Heart left ventricle (tissue), 13 donors: ENCODE data around the gene FGFRL1.

Source experiments
- POLR2A ChIP-seq, 2 donors: fragments of 450-650 bp; IDR thresholded peaks; one replicate each; pipeline ENCODE4 v1.6.1; 2017; ENCODE audit warnings: antibody characterized with exemption in 2 of 2, mild to moderate bottlenecking in 2 of 2, moderate library complexity in 2 of 2
- TF ChIP-seq, protein P1 (sequence below), 12 donors: fragments of 200-600 bp; sonication (generic) in 4 of 12; IDR thresholded peaks; one replicate each; pipeline versions ENCODE4 v1.5.0 to v1.8.0; 2018 to 2022; ENCODE audit warnings: antibody characterized with exemption in 12 of 12, mild to moderate bottlenecking in 5 of 12
- donor health status: ischemic (EF 13 %, LVEDD 7.1; RV severe dilation, severe dysfunction).
- donor health status: DM: no; HTN: yes; CAD: no.
- donor health status: DM: no; HTN: no; CAD: no.
- donor health status: ischemic (EF 25% LVEDD 6.9; RV normal size, moderate dysfunction).
- donor health status: ischemic (EF 25% LVEDD 5.7; RV mildly dilated, moderate dysfunction).
- donor health status: ischemic (EF 35%, LVEDD 5.7; RV mildly dilated, moderate dysfunction).
- donor health status: nonischemic (EF 11% LVEDD 7.7; RV severe dilation, severe dysfunction).
- donor health status: DM: yes; HTN: yes; CAD: no.
- donor health status: PGD.
- donor health status: ischemic (EF 29% LVEDD 5.4; RV normal size, mild dysfunction).
- donor health status: nonischemic (EF 23%, LVEDD 6.1; RV moderate dilation, normal function).

DNA sequence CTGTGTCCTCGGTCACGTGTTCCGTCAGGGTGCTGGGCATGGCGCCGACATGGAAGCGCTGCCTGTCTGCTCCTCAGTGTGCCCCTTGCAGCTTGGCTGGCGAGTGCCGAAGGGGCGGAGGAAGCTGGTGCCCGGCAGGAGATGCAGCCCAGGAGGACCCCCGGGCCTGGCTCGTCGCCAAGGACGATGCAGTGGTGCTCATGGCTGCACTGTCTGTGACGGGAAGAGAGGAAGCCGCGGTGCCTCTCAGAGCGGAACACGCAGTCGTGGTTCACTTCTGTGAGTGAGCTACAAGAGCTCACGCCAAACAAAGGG lies 38.1 kb downstream of the FGFRL1 start:
- TF ChIP-seq, protein P1, sequence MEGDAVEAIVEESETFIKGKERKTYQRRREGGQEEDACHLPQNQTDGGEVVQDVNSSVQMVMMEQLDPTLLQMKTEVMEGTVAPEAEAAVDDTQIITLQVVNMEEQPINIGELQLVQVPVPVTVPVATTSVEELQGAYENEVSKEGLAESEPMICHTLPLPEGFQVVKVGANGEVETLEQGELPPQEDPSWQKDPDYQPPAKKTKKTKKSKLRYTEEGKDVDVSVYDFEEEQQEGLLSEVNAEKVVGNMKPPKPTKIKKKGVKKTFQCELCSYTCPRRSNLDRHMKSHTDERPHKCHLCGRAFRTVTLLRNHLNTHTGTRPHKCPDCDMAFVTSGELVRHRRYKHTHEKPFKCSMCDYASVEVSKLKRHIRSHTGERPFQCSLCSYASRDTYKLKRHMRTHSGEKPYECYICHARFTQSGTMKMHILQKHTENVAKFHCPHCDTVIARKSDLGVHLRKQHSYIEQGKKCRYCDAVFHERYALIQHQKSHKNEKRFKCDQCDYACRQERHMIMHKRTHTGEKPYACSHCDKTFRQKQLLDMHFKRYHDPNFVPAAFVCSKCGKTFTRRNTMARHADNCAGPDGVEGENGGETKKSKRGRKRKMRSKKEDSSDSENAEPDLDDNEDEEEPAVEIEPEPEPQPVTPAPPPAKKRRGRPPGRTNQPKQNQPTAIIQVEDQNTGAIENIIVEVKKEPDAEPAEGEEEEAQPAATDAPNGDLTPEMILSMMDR (IDR thresholded peaks at IDR 0.05) = no peak
- TF ChIP-seq POLR2A (IDR thresholded peaks at IDR 0.05) = no peak
